A549 treated with Hydrocortisone at 1 μM for 4 hours (cell line): ENCODE data around the gene TAGLN2. TPM values are rescaled to one million over a fixed set of nuclear protein-coding genes. Genes with fewer than 3 reads are reported as not detected.

Experiments used
- total RNA-seq: library from RNA; stranded (reverse); fragments of 200-300 nt; extraction: Qiagen RNA extraction; gene quantifications from 5 replicates; pipeline ENCODE4 v1.2.3, GENCODE V29; 2022

The TAGLN2 gene
- 973 to 1,035 TPM (median 1,022 TPM) in 5 replicates for total RNA-seq

GRCh38 chr1:159924791-159925718 lies at the start of gene TAGLN2:
Gene TAGLN2, minus strand, starts transcription at chr1:159925507. Its CDS starts 4,998 bp downstream, at chr1:159920509.

GRCh38 chr1:159953536-159954515 lies 28.5 kb upstream of the TAGLN2 start, which contains the start of gene SLAMF9:
Gene SLAMF9, minus strand, starts transcription at chr1:159954237. Its CDS starts 100 bp downstream, at chr1:159954137.

GRCh38 chr1:159945483-159946241 lies 20.4 kb upstream of the TAGLN2 start, which contains the start of gene IGSF9:
Gene IGSF9, minus strand, starts transcription at chr1:159945613. Its CDS starts 2,159 bp downstream, at chr1:159943454.

GRCh38 chr1:159900086-159900680 lies 25.1 kb downstream of the TAGLN2 start, which contains the start of gene CFAP45:
Gene CFAP45, minus strand, starts transcription at chr1:159900165. Its CDS starts 67 bp downstream, at chr1:159900098.

Other genes with a start within 250 kb of the TAGLN2 start
- not detected in 5 replicates for gene CRP, start 210.9 kb downstream of the TAGLN2 start, total RNA-seq
- 43.4 to 79.4 TPM (median 74.8 TPM) in 5 replicates for gene DUSP23, start 144.5 kb downstream of the TAGLN2 start, total RNA-seq
- gene FCRL6, start 123.1 kb downstream of the TAGLN2 start, total RNA-seq, result not detected in 5 replicates
- gene SLAMF8, start 98.6 kb downstream of the TAGLN2 start, total RNA-seq, result 0.08 to 0.20 TPM (median 0.15 TPM) in 5 replicates
- 0.08 to 0.15 TPM in 2 of 5 replicates, not detected in the others for gene VSIG8, start 62.9 kb downstream of the TAGLN2 start, total RNA-seq
- gene CFAP45, start 25.3 kb downstream of the TAGLN2 start, total RNA-seq, result 0.41 to 0.83 TPM (median 0.59 TPM) in 5 replicates
- gene IGSF9, start 20.1 kb upstream of the TAGLN2 start, total RNA-seq, result 0.11 to 0.25 TPM (median 0.14 TPM) in 5 replicates
- gene SLAMF9, start 28.7 kb upstream of the TAGLN2 start, total RNA-seq, result 0.22 to 0.68 TPM (median 0.56 TPM) in 5 replicates
- gene PIGM, start 106.5 kb upstream of the TAGLN2 start, total RNA-seq, result 3.7 to 5.7 TPM (median 4.3 TPM) in 5 replicates
- gene KCNJ10, start 144.7 kb upstream of the TAGLN2 start, total RNA-seq, result not detected in 5 replicates
- not detected in 5 replicates for gene KCNJ9, start 156.0 kb upstream of the TAGLN2 start, total RNA-seq
- gene IGSF8, start 173.1 kb upstream of the TAGLN2 start, total RNA-seq, result 7.2 to 10.3 TPM (median 8.8 TPM) in 5 replicates
- 0.06 to 0.20 TPM (median 0.09 TPM) in 5 replicates for gene ATP1A2, start 190.3 kb upstream of the TAGLN2 start, total RNA-seq
- not detected in 5 replicates for gene ATP1A4, start 226.1 kb upstream of the TAGLN2 start, total RNA-seq